ENCODE results near the gene TOX3.

GRCh38 chr16:52451971-52452421, 94.9 kb downstream of the TOX3 start:
- no peak for TF ChIP-seq EZH2phosphoT487 (IDR thresholded peaks at IDR 0.05; ENCODE audit: unreplicated experiment)
- TF ChIP-seq CTCF (conservative IDR thresholded peaks at IDR 0.05; ENCODE audit: low read depth in 2 of 2), result no peak
- TF ChIP-seq POLR2AphosphoS5 (IDR thresholded peaks at IDR 0.05; ENCODE audit: low read depth), result no peak
- TF ChIP-seq REST (IDR thresholded peaks at IDR 0.05; ENCODE audit: unreplicated experiment), result no peak
- TF ChIP-seq CREB1 (CRISPR knock-in tag; IDR thresholded peaks at IDR 0.05; ENCODE audit: low read depth), result no peak
- no peak for TF ChIP-seq EZH2 (IDR thresholded peaks at IDR 0.05; ENCODE audit: low read depth, unreplicated experiment)
- no peak for TF ChIP-seq JUNB (IDR thresholded peaks at IDR 0.05; ENCODE audit: unreplicated experiment)
- no peak for TF ChIP-seq NANOG (IDR thresholded peaks at IDR 0.05; ENCODE audit: borderline replicate concordance)
- TF ChIP-seq, protein P1, sequence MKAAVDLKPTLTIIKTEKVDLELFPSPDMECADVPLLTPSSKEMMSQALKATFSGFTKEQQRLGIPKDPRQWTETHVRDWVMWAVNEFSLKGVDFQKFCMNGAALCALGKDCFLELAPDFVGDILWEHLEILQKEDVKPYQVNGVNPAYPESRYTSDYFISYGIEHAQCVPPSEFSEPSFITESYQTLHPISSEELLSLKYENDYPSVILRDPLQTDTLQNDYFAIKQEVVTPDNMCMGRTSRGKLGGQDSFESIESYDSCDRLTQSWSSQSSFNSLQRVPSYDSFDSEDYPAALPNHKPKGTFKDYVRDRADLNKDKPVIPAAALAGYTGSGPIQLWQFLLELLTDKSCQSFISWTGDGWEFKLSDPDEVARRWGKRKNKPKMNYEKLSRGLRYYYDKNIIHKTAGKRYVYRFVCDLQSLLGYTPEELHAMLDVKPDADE (IDR thresholded peaks at IDR 0.05), result no peak
- TF ChIP-seq, protein P2, sequence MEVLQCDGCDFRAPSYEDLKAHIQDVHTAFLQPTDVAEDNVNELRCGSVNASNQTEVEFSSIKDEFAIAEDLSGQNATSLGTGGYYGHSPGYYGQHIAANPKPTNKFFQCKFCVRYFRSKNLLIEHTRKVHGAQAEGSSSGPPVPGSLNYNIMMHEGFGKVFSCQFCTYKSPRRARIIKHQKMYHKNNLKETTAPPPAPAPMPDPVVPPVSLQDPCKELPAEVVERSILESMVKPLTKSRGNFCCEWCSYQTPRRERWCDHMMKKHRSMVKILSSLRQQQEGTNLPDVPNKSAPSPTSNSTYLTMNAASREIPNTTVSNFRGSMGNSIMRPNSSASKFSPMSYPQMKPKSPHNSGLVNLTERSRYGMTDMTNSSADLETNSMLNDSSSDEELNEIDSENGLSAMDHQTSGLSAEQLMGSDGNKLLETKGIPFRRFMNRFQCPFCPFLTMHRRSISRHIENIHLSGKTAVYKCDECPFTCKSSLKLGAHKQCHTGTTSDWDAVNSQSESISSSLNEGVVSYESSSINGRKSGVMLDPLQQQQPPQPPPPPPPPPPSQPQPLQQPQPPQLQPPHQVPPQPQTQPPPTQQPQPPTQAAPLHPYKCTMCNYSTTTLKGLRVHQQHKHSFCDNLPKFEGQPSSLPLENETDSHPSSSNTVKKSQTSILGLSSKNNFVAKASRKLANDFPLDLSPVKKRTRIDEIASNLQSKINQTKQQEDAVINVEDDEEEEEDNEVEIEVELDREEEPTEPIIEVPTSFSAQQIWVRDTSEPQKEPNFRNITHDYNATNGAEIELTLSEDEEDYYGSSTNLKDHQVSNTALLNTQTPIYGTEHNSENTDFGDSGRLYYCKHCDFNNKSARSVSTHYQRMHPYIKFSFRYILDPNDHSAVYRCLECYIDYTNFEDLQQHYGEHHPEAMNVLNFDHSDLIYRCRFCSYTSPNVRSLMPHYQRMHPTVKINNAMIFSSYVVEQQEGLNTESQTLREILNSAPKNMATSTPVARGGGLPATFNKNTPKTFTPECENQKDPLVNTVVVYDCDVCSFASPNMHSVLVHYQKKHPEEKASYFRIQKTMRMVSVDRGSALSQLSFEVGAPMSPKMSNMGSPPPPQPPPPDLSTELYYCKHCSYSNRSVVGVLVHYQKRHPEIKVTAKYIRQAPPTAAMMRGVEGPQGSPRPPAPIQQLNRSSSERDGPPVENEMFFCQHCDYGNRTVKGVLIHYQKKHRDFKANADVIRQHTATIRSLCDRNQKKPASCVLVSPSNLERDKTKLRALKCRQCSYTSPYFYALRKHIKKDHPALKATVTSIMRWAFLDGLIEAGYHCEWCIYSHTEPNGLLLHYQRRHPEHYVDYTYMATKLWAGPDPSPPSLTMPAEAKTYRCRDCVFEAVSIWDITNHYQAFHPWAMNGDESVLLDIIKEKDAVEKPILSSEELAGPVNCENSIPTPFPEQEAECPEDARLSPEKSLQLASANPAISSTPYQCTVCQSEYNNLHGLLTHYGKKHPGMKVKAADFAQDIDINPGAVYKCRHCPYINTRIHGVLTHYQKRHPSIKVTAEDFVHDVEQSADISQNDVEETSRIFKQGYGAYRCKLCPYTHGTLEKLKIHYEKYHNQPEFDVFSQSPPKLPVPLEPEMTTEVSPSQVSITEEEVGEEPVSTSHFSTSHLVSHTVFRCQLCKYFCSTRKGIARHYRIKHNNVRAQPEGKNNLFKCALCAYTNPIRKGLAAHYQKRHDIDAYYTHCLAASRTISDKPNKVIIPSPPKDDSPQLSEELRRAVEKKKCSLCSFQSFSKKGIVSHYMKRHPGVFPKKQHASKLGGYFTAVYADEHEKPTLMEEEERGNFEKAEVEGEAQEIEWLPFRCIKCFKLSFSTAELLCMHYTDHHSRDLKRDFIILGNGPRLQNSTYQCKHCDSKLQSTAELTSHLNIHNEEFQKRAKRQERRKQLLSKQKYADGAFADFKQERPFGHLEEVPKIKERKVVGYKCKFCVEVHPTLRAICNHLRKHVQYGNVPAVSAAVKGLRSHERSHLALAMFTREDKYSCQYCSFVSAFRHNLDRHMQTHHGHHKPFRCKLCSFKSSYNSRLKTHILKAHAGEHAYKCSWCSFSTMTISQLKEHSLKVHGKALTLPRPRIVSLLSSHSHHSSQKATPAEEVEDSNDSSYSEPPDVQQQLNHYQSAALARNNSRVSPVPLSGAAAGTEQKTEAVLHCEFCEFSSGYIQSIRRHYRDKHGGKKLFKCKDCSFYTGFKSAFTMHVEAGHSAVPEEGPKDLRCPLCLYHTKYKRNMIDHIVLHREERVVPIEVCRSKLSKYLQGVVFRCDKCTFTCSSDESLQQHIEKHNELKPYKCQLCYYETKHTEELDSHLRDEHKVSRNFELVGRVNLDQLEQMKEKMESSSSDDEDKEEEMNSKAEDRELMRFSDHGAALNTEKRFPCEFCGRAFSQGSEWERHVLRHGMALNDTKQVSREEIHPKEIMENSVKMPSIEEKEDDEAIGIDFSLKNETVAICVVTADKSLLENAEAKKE (CRISPR knock-in tag; IDR thresholded peaks at IDR 0.05), result no peak
- TF ChIP-seq ZNF331 (CRISPR knock-in tag; IDR thresholded peaks at IDR 0.05; ENCODE audit: low read depth), result no peak
- no peak for TF ChIP-seq ZNF114 (CRISPR knock-in tag; IDR thresholded peaks at IDR 0.05)
